CD4-positive, alpha-beta T cell (primary cell): Measurements from ENCODE around the gene SLC29A1. TPM values are rescaled to one million over a fixed set of nuclear protein-coding genes. Genes with fewer than 3 reads are reported as not detected.

Experiments
- ATAC-seq: fragments of 200-7000 bp; cut with Tn5 transposase; one replicate; pipeline ENCODE4 v1.10.0; 2022; ENCODE audit warnings: mild to moderate bottlenecking; ENCODE audit not compliant: poor library complexity
- CTCF ChIA-PET: fragments of 350-600 bp; sonication (Branson Sonifier 250); formaldehyde crosslinking; loops from one replicate; lab custom pipeline; 2021; ENCODE audit warnings: antibody characterized with exemption, inconsistent platforms; lab: Charles Lee
- POLR2A ChIA-PET: fragments of 350-600 bp; sonication (Branson Sonifier 250); formaldehyde crosslinking; loops from one replicate; lab custom pipeline; 2021; ENCODE audit warnings: antibody characterized with exemption, inconsistent platforms; lab: Charles Lee
- DNase-seq, 14 experiments: peaks; one replicate each; pipeline ENCODE4 v3.0.0-alpha.2; 2013 to 2020; ENCODE audit warnings: mixed read lengths in 2 of 14
- H3K27ac ChIP-seq, 2 donors: one replicate each; pipeline versions ENCODE4 v1.5.1 to v1.7.0; 2013; ENCODE audit warnings: low read length in 2 of 2, low read depth in 1 of 2, mild to moderate bottlenecking in 1 of 2
- H3K27me3 ChIP-seq, 2 experiments: 1 replicate in 1 of 2; 2 replicates in 1 of 2; pipeline versions ENCODE4 v1.6.1 to v1.7.0; 2013; ENCODE audit warnings: low read length in 2 of 2, control low read depth in 1 of 2, mild to moderate bottlenecking in 1 of 2, moderate library complexity in 1 of 2; ENCODE audit not compliant: insufficient read depth in 2 of 2, control insufficient read depth in 1 of 2
- H3K36me3 ChIP-seq: one replicate; pipeline ENCODE4 v1.6.1; 2013; ENCODE audit warnings: low read length, control low read depth; ENCODE audit not compliant: insufficient read depth
- H3K4me1 ChIP-seq: one replicate; pipeline ENCODE4 v1.6.1; 2013; ENCODE audit warnings: low read length, control low read depth; ENCODE audit not compliant: insufficient read depth
- H3K4me3 ChIP-seq: one replicate; pipeline ENCODE4 v1.5.1; 2013; ENCODE audit warnings: mild to moderate bottlenecking, low read length, moderate library complexity
- H3K9me3 ChIP-seq, 2 experiments: 1 replicate in 1 of 2; 2 replicates in 1 of 2; pipeline versions ENCODE4 v1.6.1 to v1.7.0; 2013; ENCODE audit warnings: low read length in 2 of 2, mild to moderate bottlenecking in 2 of 2, control low read depth in 1 of 2, moderate library complexity in 1 of 2; ENCODE audit not compliant: control insufficient read depth in 1 of 2, insufficient read depth in 1 of 2
- H3K27ac Mint-ChIP-seq: one replicate; pipeline ENCODE4 v1.8.0; 2020; ENCODE audit warnings: mixed read lengths
- H3K27me3 Mint-ChIP-seq: one replicate; pipeline ENCODE4 v1.8.0; 2021; ENCODE audit warnings: mixed read lengths
- H3K36me3 Mint-ChIP-seq: one replicate; pipeline ENCODE4 v1.8.0; 2021; ENCODE audit warnings: low read depth, mixed read lengths
- H3K4me1 Mint-ChIP-seq: one replicate; pipeline ENCODE4 v1.8.0; 2021; ENCODE audit warnings: low read depth, mixed read lengths
- H3K4me3 Mint-ChIP-seq: one replicate; pipeline ENCODE4 v1.8.0; 2020; ENCODE audit warnings: mild to moderate bottlenecking, mixed read lengths
- H3K9me3 Mint-ChIP-seq: one replicate; pipeline ENCODE4 v1.8.0; 2020; ENCODE audit warnings: mixed read lengths
- intact Hi-C, 2 experiments: fragments of 100-400 bp; cut with DNase I in 1 of 2; cut with micrococcal nuclease in 1 of 2; formaldehyde crosslinking; loops; one replicate each; pipeline versions ENCODE4 v1.15.1 to v1.9.0; 2023 to 2025; cut with DNase I, micrococcal nuclease
- total RNA-seq, 174 experiments: library from RNA in 2 of 174; stranded (reverse) in 2 of 174; gene quantifications; one replicate each; pipeline ENCODE4 v1.2.3 and lab custom pipeline; 2021 to 2026
- TF ChIP-seq, protein P1 (sequence below): fragments of 200-600 bp; IDR thresholded peaks from one replicate; pipeline ENCODE4 v1.8.0; 2022; ENCODE audit warnings: antibody characterized with exemption, mild to moderate bottlenecking

The SLC29A1 gene
- total RNA-seq, 2 experiments from 2014 or later = 0.67 to 1.3 TPM

GRCh38 chr6:44228433-44228832, 5.0 kb downstream of the SLC29A1 start:
- intact Hi-C loops = loop anchor here in 1 of 2 experiments (10.0 kb wide), 1 partner anchor 594 kb away; the partner anchor contains the start of gene MAD2L1BP
- Mint-ChIP-seq H3K36me3 (no peaks in the 10 kb centered on the region), H3K4me3 (no peak overlapping the region), H3K4me1 (peaks cover 8% of the 10 kb centered on the region), H3K27me3 (no peaks in the 10 kb centered on the region), H3K27ac (no peak overlapping the region), H3K9me3 (no peaks in the 10 kb centered on the region)
- H3K36me3 ChIP-seq = no peaks in the 10 kb centered on the region
- no peaks in the 10 kb centered on the region for H3K9me3 ChIP-seq
- POLR2A ChIA-PET = interaction anchor here (1.0 to 1.9 kb wide), 2 partner anchors 9 to 19 kb away, joined by 3 to 6 read pairs; partner anchors contain the start of gene HSP90AB1
- no peak for ATAC-seq
- TF ChIP-seq, protein P1, sequence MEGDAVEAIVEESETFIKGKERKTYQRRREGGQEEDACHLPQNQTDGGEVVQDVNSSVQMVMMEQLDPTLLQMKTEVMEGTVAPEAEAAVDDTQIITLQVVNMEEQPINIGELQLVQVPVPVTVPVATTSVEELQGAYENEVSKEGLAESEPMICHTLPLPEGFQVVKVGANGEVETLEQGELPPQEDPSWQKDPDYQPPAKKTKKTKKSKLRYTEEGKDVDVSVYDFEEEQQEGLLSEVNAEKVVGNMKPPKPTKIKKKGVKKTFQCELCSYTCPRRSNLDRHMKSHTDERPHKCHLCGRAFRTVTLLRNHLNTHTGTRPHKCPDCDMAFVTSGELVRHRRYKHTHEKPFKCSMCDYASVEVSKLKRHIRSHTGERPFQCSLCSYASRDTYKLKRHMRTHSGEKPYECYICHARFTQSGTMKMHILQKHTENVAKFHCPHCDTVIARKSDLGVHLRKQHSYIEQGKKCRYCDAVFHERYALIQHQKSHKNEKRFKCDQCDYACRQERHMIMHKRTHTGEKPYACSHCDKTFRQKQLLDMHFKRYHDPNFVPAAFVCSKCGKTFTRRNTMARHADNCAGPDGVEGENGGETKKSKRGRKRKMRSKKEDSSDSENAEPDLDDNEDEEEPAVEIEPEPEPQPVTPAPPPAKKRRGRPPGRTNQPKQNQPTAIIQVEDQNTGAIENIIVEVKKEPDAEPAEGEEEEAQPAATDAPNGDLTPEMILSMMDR = no peak
- CTCF ChIA-PET = no interaction called here
- DNase-seq = no peak
- H3K4me3 ChIP-seq = no peak overlapping the region
- no peaks in the 10 kb centered on the region for H3K27me3 ChIP-seq
- peaks cover 13% of the 10 kb centered on the region for H3K4me1 ChIP-seq
- H3K27ac ChIP-seq = no peak overlapping the region

GRCh38 chr6:44228836-44229235, 5.4 kb downstream of the SLC29A1 start:
- ChIA-PET POLR2A (interaction anchor here (1.0 to 1.9 kb wide), 2 partner anchors 8 to 18 kb away, joined by 3 to 6 read pairs; partner anchors contain the start of gene HSP90AB1), CTCF (interaction anchor here (0.6 kb wide), 1 partner anchor 12 kb away, joined by 4 read pairs; the partner anchor contains the start of gene MYMX)
- Histone ChIP-seq H3K4me1 (peaks cover 11% of the 10 kb centered on the region), H3K9me3 (no peaks in the 10 kb centered on the region), H3K27ac (no peak overlapping the region), H3K27me3 (no peaks in the 10 kb centered on the region), H3K4me3 (no peak overlapping the region), H3K36me3 (no peaks in the 10 kb centered on the region)
- ATAC-seq (no peak), DNase-seq (no peak)
- Mint-ChIP-seq H3K4me1 (peaks cover 8% of the 10 kb centered on the region), H3K36me3 (no peaks in the 10 kb centered on the region), H3K27ac (no peak overlapping the region), H3K27me3 (no peaks in the 10 kb centered on the region), H3K4me3 (no peak overlapping the region), H3K9me3 (no peaks in the 10 kb centered on the region)
- intact Hi-C loops = loop anchor here in 1 of 2 experiments (10.0 kb wide), 1 partner anchor 594 kb away; the partner anchor contains the start of gene MAD2L1BP
- TF ChIP-seq, protein P1 = no peak

GRCh38 chr6:44229376-44230033, 6.1 kb downstream of the SLC29A1 start:
- ChIA-PET CTCF (interaction anchor here (0.6 kb wide), 1 partner anchor 13 kb away, joined by 4 read pairs; the partner anchor contains the start of gene MYMX), POLR2A (no interaction called here)
- ATAC-seq = no peak

More at GRCh38 chr6:44229376-44230033, 6.1 kb downstream of the SLC29A1 start:
- DNase-seq = no peak
- H3K36me3 Mint-ChIP-seq = no peaks in the 10 kb centered on the region
- peaks cover 4% of the 10 kb centered on the region for H3K4me1 ChIP-seq
- no peak overlapping the region for H3K4me3 ChIP-seq
- H3K27ac ChIP-seq = no peak overlapping the region
- H3K4me3 Mint-ChIP-seq = no peak overlapping the region
- H3K36me3 ChIP-seq = no peaks in the 10 kb centered on the region
- TF ChIP-seq, protein P1 = no peak
- H3K9me3 ChIP-seq = no peaks in the 10 kb centered on the region
- no peaks in the 10 kb centered on the region for H3K27me3 Mint-ChIP-seq
- intact Hi-C loops = loop anchor here in 1 of 2 experiments (10.0 kb wide), 1 partner anchor 595 kb away; the partner anchor contains the start of gene MAD2L1BP
- peaks cover 1% of the 10 kb centered on the region for H3K4me1 Mint-ChIP-seq
- no peak overlapping the region for H3K27ac Mint-ChIP-seq
- H3K27me3 ChIP-seq = no peaks in the 10 kb centered on the region
- H3K9me3 Mint-ChIP-seq = no peaks in the 10 kb centered on the region
